NCI-H2081 treated with DMSO at 0.1 percent for 48 hours (cell line): ENCODE results near the gene ASCL2.

ENCODE experiments used
- DNase-seq: peaks from one replicate; lab custom pipeline; 2025; lab: John Stamatoyannopoulos, UW

Gene ASCL2

GRCh38 chr11:2308713-2309112, 38.3 kb upstream of the ASCL2 start:
- DNase-seq = no peak

GRCh38 chr11:2307501-2308331, 37.3 kb upstream of the ASCL2 start:
- no peak for DNase-seq

GRCh38 chr11:2306877-2307500, 36.6 kb upstream of the ASCL2 start:
- DNase-seq = no peak

- no peak for DNase-seq
Measured at GRCh38 chr11:2306452-2306823, 36.0 kb upstream of the ASCL2 start.

DNA sequence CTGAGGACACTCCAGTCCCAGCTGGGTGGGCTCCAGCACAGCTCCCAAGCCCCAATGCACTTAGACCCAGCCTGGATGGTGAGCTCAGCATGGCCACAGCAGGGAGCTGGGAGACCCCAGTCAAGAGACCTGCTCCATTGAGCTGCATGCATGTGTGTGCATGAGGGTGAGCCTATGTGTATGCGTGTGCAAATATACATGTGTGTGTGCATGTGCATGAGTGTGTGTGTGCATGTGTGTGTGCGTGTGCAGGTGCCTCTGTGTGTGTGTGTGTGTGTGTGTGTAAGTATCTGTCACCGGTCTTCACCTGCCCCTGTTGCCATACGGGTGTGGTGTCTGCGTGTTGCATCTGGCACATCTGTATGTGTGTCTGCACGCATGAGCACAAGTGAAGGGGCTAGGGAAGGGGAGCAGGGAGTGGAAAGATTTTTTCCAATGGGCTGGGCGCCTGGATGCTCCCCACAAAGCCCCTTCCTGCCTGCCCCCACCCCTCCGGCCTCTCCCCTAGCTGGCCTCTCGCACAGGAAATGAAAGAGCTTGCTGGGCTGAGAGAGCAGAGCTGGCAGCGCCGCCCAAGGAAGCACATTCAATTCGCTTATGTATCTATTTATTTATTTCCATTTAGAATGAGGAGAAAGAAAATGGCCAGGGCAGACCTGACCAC, 35.5 kb upstream of the ASCL2 start:
- no peak for DNase-seq

GRCh38 chr11:2305140-2305778, 34.9 kb upstream of the ASCL2 start:
- DNase-seq = no peak

- DNase-seq = no peak
Measured at GRCh38 chr11:2304506-2305139, 34.2 kb upstream of the ASCL2 start.

DNA sequence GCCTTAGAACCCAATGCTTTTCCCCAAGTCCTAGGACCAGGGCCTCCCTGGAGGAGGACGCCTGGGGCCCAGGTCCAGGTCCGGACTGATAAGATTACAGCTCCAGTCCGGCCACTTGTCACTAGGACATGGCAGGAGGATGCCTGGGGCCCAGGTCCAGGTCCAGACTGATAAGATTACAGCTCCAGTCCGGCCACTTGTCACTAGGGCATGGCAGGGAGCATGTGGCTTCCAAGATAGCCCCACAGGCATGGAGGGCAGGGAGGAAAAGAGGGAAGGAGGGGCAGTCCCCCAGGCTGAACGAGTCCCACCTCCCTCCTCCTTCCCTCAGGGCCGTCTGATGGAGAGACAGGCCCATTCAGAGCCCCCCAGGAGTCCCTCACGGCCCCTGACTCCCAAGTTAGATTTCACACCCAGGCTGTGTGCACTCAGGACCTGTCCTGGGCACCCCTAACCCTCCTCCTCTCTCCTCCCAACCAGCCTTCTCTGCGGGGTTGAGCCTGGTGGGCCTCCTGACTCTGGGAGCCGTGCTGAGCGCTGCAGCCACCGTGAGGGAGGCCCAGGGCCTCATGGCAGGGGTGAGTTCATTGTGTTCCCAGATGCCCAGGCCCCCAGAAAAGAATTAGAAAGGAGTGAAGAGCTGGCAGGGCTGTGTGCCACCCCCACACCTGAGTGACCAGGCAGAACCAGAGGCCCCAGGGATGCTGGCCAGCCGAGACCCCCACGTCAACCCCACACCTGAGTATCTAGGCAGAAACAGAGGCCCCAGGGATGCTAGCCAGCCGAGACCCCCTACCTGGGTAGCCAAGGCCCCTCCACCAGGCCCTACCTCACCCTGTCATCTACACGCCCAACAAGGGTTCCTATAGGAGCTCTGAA, 33.5 kb upstream of the ASCL2 start:
- DNase-seq = no peak

- DNase-seq = no peak
Measured at GRCh38 chr11:2302896-2303626, 32.7 kb upstream of the ASCL2 start.

GRCh38 chr11:2302306-2302895, 32.0 kb upstream of the ASCL2 start:
- DNase-seq = no peak

DNA sequence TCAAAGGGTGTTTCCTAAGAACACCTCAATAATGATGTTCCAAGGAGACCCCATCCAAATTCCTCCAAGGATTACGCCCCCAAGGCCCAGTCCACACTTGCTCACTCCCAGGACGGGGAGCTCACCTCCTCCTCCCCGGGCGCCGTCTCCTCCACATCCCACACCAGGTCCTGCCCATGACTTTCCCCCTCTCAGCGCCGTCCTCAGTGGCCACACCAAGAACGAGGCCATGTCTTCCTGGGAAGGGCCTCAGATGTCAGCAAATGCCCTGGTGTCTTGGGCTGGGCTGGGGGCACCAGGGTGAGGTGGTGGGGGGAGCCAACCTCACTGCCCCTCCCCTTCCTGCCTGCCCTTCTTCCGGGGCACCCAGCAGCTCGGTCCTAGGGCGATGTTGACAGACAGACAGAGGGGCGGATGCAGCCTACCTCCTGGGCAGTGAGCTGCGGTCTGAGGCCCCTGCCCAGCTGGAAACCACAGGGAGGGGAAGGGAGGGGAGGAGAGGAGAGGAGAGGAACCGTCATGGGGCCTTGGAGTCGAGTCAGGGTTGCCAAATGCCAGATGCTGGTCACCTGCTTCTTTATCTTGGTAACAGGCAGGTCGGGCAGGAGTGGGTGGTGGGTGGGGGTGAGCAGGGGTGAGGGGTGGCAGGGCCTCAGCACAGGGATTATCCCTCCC, 31.4 kb upstream of the ASCL2 start, which contains the start of the genes C11orf21 and TSPAN32:
TSS of gene C11orf21 (minus strand) at position 288 of the 675 bp plus-strand sequence. CDS start at position 178, 110 bp downstream.
TSS of gene TSPAN32 (plus strand) at position 383 of the 675 bp plus-strand sequence. CDS start at position 520, 137 bp downstream.
- no peak for DNase-seq

- no peak for DNase-seq
Measured at GRCh38 chr11:2300936-2301630, 30.7 kb upstream of the ASCL2 start.

GRCh38 chr11:2300290-2300935, 30.0 kb upstream of the ASCL2 start:
- DNase-seq = no peak

- DNase-seq = no peak
Measured at GRCh38 chr11:2299773-2300172, 29.4 kb upstream of the ASCL2 start.

- DNase-seq = no peak
Measured at GRCh38 chr11:2298795-2299761, 28.7 kb upstream of the ASCL2 start.

GRCh38 chr11:2298131-2298794, 27.9 kb upstream of the ASCL2 start:
- no peak for DNase-seq
